C1 segment of cervical spinal cord (tissue), 14 donors: ENCODE data around the gene APBB2.

Experiments
- DNase-seq, 14 donors: peaks; one replicate each; lab custom pipeline; 2025; lab: John Stamatoyannopoulos, UW

Gene APBB2

DNA sequence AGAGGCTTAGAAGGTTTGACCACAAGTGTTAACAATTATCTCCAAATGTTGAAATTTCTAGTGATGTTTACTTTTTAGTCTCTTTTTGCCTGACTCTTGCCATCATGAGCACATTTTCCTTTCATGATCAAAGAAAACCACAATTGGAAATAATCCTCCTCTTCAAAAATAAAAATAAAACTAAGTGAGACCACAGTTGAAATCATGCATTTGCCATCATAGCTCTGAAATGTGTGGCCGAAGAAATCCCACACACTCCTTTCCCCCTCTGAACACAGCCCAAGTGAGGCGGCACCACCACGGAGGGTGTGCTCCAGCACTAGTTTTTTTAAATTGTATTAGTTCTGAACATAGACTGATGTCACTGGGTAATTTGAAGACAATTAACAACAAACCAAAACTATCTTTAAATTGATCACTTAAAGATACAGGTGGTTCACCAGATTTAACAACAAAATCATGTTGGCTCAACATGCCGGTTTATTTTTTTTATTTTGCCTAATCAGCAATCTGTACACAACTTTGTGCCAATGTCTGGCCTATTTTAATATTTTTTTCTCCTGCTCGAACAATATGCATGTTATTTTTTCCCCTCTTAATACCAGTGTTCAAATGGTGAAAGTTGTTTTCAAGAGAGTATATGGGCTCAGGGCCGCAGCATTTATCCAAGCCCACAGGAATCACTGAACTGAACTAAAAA is 17.6 kb downstream of the APBB2 start:
- DNase-seq: no peak

DNA sequence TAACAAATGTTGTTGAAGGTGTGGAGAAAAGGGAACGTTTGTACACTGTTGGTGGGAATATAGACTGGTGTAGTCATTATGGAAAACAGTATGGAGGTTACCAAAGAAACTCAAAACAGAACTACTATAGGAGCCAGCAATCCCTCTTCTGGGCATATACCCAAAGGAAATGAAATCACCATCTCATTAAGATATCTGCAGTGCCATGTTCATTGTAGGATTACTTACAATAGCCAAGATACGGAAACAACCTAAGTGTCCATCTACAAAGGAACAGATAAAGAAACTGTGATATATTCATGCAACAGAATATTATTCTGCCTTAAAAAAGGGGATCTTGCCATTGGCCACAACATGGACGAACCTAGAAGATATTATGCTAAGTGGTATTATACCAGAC is 22.2 kb downstream of the APBB2 start:
- no peak for DNase-seq

DNA sequence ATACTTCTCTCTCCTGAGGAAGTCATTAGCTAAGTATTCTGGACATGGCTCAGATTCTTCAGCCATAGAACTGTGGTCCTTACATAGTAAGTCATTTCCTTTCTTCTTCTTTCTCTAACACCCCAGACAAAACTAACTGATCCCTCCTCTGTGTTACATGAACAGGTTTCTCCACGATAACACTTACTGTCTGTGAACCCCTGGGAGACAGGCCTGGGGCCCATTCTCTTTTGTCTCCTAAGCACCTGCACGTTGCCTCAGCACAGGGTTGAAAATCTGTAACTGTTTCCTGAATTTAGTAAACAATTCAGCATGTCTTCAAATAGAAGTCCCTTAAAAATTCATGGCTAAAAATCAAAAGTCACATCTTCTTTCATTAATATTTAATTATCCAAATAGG is 24.7 kb downstream of the APBB2 start:
- no peak for DNase-seq

GRCh38 chr4:41189076-41189475 is 25.3 kb downstream of the APBB2 start:
- no peak for DNase-seq

- DNase-seq: no peak
Measured at GRCh38 chr4:41185614-41186592, 28.4 kb downstream of the APBB2 start.

DNA sequence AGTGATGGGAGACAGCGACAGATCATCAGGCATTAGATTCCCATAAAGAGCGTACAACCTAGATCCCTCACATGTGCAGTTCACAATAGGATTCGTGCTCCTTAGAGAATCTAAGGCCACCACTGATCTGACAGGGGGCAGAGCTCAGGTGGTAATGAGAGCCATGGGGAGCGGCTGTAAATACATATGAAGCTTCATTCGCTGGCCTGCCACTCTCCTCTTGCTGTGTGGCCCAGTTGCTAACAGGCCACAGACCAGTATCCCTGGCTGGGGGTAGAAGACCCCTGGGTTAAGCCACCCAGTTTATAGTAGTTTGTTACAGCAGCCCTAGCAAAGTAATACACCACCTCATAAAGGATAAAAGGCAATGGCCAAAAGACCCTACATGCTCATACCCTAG is 30.3 kb downstream of the APBB2 start:
- DNase-seq: no peak

DNA sequence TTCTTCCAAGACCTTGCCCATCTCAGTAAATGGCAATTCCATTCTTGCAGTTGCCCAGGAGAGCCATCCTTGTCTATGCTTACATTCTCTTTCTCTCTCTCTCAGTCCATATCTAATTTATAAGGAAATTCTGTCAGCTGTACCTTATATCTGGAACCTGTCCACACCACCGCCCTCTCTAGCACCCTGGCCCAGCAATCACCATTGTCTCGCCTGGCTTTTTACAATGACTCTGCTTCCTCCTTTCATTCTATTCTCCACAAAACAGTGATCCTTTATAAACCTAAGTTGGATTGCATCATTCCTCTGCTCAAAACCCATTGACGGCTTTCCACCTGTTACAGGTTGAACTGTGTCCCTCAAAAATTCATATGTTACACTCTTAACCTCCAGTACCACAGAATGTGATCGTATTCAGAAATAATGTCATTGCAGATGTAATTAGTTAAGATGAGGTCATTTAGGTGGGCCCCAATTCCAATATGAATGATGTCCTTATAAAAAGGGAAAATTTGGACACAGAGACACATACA is 31.3 kb downstream of the APBB2 start:
- DNase-seq: no peak

- no peak for DNase-seq
Measured at GRCh38 chr4:41181037-41181436, 33.3 kb downstream of the APBB2 start.

GRCh38 chr4:41179498-41180195 is 34.7 kb downstream of the APBB2 start:
- DNase-seq: no peak

DNA sequence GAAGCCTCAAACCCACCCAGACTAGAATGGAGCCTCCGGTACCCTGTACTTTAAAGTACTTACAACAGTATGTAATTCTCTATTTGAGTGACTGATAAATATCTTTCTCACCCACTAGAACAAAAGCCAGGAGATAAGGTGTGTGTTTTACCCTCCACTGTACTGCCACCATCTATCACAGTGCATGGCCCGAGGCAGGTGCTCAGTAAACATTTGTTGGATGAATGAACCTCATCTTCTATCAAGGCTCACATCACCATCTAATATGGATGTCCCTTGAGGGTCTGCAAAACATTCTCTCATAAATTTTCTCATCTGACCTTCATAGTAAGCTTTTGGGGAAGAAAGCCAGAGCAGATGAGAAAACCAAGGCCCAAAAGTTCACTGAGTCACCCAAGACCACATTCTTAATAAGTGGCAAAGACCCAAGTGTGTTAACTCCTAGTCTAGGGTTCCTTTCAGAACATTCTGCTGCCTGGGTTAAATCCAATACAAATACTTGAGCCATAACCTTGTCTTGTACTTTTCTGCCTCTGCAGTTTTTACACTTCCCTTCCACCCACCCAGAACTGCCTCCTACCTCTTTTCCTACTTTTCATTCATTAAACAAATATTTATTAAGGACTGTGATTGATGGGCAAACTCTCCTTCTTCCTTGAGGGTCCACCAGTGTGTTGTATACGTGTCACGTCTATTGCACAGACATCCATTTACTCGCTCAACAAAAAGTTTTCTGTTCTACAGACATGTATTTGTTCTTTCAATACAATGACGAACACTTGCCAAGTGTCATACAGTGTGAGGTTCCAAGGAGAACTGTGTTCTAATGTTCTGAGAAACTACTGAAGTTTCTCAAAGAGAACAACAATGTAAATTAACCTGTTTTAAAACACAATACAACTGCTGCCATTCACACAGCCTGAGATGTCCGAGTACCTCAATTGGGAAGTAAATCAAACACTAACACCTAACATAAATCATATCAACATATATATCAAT is 35.7 kb downstream of the APBB2 start:
- DNase-seq: no peak

GRCh38 chr4:41177016-41177415 is 37.3 kb downstream of the APBB2 start:
- no peak for DNase-seq

- DNase-seq: no peak
Measured at GRCh38 chr4:41176340-41176739, 38.0 kb downstream of the APBB2 start.

GRCh38 chr4:41175794-41176193 is 38.5 kb downstream of the APBB2 start:
- DNase-seq: no peak

DNA sequence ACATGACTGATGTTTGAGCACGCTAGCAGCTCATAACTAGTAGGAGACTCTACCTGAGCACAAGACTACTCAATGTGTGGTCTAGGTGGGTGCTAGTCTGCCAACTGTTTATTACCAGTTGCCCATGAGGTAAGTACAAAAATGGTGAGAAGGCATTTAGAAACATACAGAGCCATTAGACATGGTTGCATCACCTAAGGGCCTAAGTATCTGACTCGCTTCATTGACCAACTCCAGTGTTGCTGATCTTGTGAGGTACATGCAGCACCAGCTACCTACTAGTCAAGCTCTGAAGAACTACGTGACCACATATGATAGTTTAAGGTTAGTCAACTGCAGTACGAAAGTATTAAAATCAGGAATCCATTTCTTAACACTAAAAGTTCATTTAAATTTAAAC is 39.9 kb downstream of the APBB2 start:
- no peak for DNase-seq

DNA sequence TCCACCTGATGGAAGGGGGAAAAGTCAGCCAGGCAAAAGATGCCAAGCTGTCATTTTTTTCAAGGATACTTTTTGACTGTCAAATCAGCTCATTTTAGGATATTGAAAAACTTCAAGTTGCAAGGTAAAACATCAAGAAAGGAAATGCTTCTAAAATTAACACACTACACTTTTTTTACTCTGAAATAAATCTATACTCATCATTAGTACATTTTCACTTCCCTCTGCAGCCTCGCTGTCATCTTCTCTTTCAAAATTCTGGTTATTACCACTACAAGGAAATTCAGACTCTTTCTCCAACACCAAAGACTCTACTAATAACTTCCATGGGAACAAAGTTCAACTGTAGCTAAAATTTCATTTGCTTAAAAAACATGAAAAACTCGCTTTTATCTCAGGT is 41.6 kb downstream of the APBB2 start:
- no peak for DNase-seq

DNA sequence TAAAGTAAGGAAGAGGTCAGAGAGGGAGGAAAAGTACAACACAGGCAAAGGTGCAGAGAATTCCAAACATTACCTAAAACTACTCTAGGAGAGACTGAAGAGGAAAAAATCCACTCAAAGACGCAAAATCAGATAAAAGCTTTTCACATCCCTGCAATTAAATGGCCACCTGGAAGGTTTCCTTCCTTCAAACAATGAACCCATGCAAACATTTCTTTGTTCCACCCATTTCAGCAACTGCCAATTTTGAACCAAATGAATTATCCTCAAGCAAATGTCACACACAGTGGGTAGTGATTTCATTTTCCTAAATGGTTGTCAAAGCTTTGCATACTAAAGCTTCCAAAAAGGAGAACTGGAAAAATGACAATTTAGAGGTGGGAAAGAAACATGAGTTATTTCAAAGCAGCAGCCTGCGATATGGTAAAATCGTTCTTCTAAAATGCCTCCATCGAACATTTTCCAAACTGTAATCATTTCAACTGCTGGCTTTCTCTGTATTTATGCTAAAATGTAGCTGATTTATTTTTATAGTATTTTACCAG is 45.0 kb downstream of the APBB2 start:
- no peak for DNase-seq

GRCh38 chr4:41167191-41167590 is 47.2 kb downstream of the APBB2 start:
- no peak for DNase-seq

DNA sequence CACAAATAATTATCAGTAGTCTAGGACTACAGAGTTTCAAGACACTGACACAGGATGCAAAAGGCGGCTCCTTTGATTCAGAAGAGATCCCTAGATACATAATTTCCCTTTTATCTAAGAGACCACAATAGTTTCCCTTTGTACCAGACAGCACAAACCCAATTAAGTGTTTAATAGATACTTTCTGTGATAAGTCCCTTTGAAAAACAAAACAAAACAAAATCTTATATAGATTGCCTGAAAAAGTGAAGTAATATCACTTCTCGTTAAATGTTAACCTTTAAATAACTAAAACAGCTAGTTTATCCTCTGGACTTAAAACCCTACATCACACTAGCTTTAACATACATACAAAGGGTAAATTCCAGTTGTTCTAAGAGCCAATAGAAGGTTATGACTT is 49.9 kb downstream of the APBB2 start:
- no peak for DNase-seq

- DNase-seq: no peak
Measured at GRCh38 chr4:41161355-41161754, 53.0 kb downstream of the APBB2 start.

GRCh38 chr4:41160856-41161255 is 53.5 kb downstream of the APBB2 start:
- no peak for DNase-seq
